Smooth muscle cell (in vitro differentiated cells): ENCODE measurements around the gene PDE6G. TPM values are rescaled to one million over a fixed set of nuclear protein-coding genes. Genes with fewer than 3 reads are reported as not detected.

Experiments
- DNase-seq: peaks from one replicate; lab custom pipeline; 2025; ENCODE audit not compliant: unreplicated experiment; lab: John Stamatoyannopoulos, UW
- H2AFZ ChIP-seq: fragments of 200-600 bp; sonication (generic); 2 replicates; pipeline ENCODE4 v1.6.0; 2016; ENCODE audit warnings: antibody characterized with exemption, low read depth, mild to moderate bottlenecking
- H3F3A ChIP-seq: fragments of 200-600 bp; sonication (generic); 2 replicates; pipeline ENCODE4 v1.6.0; 2017; ENCODE audit warnings: antibody characterized with exemption, low read depth
- H3K27ac ChIP-seq: fragments of 200-600 bp; sonication (generic); 2 replicates; pipeline ENCODE4 v1.5.1; 2016; ENCODE audit warnings: low read depth, mild to moderate bottlenecking
- H3K27me3 ChIP-seq: fragments of 200-600 bp; sonication (generic); 2 replicates; pipeline ENCODE4 v1.6.1; 2016; ENCODE audit warnings: low read depth, mild to moderate bottlenecking
- H3K36me3 ChIP-seq: fragments of 200-600 bp; sonication (generic); 2 replicates; pipeline ENCODE4 v1.5.1; 2016; ENCODE audit warnings: low read depth
- H3K4me1 ChIP-seq: fragments of 200-600 bp; sonication (generic); 2 replicates; pipeline ENCODE4 v1.5.1; 2016; ENCODE audit warnings: low read depth
- H3K4me2 ChIP-seq: fragments of 200-600 bp; sonication (generic); 2 replicates; pipeline ENCODE4 v1.6.0; 2016; ENCODE audit warnings: mild to moderate bottlenecking
- H3K4me3 ChIP-seq: fragments of 200-600 bp; sonication (generic); 2 replicates; pipeline ENCODE4 v1.5.1; 2016; ENCODE audit warnings: mild to moderate bottlenecking
- H3K79me2 ChIP-seq: fragments of 200-600 bp; sonication (generic); 2 replicates; pipeline ENCODE4 v1.6.0; 2016; ENCODE audit warnings: low read depth, mild to moderate bottlenecking
- H3K9ac ChIP-seq: fragments of 200-600 bp; sonication (generic); 2 replicates; pipeline ENCODE4 v1.6.0; 2016; ENCODE audit warnings: low read depth
- H3K9me3 ChIP-seq: fragments of 200-600 bp; sonication (generic); replicated peaks from 2 replicates; pipeline ENCODE4 v1.5.1; 2016; ENCODE audit warnings: low read depth
- H4K20me1 ChIP-seq: fragments of 200-600 bp; sonication (generic); 2 replicates; pipeline ENCODE4 v1.6.0; 2016; ENCODE audit warnings: low read depth
- WGBS: methylation state at CpG from one replicate; pipeline ENCODE4 v1.1.7; 2016; ENCODE audit warnings: low lambda C conversion rate; 5-methylcytosine and 5-hydroxymethylcytosine counted together
- polyA plus RNA-seq: library from polyadenylated mRNA; unstranded; fragments of >200 nt; fragmentation: Nextera tagmentation; extraction: Ambion mirVana; gene quantifications from 2 replicates; pipeline ENCODE4 v1.2.1, GENCODE V29; 2016
- total RNA-seq: library from RNA; depleted of rRNA; stranded (reverse); fragments of >200 nt; gene quantifications from 2 replicates; pipeline ENCODE4 v1.2.3, GENCODE V29; 2014
- TF ChIP-seq, protein P1 (sequence below): fragments of 200-600 bp; sonication (generic); IDR thresholded peaks from 2 replicates; pipeline ENCODE4 v1.5.1; 2017; ENCODE audit warnings: borderline replicate concordance, mild to moderate bottlenecking, antibody characterized with exemption; ENCODE audit not compliant: insufficient read depth, poor library complexity, severe bottlenecking

PDE6G gene
- total and polyA plus RNA-seq, 2 experiments from 2014 or later, result 3.2 to 14.5 TPM

DNA sequence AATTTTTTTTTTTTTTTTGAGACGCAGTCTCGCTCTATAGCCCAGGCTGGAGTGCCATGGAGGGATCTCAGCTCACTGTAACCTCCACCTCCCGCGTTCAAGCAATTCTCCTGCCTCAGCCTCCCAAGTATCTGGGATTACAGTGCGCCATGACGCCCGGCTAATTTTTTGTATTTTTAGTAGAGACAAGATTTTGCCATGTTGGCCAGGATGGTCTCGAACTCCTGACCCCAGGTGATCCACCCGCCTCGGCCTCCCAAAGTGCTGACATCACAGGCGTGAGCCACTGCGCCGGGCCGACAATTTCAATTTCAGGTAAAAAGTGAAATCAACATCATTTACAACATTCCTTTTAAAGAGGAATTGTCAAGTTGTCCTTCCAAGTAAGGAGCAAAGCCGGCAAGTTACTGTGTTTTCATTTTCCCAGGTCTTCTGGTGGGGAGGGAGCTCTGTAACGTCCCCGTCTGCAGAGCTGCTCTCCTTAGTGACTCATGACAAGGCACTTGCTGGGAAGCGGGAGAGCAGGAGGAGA, 20.3 kb downstream of the PDE6G start:
- peaks cover 56% of the 10 kb centered on the region for H4K20me1 ChIP-seq

GRCh38 chr17:81635431-81635830, 20.9 kb downstream of the PDE6G start:
- Histone ChIP-seq H3K4me2 (peak overlapping the region; percentile 89), H3K27ac (peak overlapping the region; percentile 91), H3F3A (peaks cover 4% of the 10 kb centered on the region), H3K36me3 (no peaks in the 10 kb centered on the region), H4K20me1 (peaks cover 62% of the 10 kb centered on the region), H3K9me3 (no peaks in the 10 kb centered on the region), H2AFZ (no peak overlapping the region), H3K79me2 (peaks cover 62% of the 10 kb centered on the region), H3K27me3 (no peaks in the 10 kb centered on the region), H3K9ac (peak overlapping the region; percentile 93), H3K4me1 (peaks cover 10% of the 10 kb centered on the region), H3K4me3 (peak overlapping the region; percentile 72)
- TF ChIP-seq, protein P1, sequence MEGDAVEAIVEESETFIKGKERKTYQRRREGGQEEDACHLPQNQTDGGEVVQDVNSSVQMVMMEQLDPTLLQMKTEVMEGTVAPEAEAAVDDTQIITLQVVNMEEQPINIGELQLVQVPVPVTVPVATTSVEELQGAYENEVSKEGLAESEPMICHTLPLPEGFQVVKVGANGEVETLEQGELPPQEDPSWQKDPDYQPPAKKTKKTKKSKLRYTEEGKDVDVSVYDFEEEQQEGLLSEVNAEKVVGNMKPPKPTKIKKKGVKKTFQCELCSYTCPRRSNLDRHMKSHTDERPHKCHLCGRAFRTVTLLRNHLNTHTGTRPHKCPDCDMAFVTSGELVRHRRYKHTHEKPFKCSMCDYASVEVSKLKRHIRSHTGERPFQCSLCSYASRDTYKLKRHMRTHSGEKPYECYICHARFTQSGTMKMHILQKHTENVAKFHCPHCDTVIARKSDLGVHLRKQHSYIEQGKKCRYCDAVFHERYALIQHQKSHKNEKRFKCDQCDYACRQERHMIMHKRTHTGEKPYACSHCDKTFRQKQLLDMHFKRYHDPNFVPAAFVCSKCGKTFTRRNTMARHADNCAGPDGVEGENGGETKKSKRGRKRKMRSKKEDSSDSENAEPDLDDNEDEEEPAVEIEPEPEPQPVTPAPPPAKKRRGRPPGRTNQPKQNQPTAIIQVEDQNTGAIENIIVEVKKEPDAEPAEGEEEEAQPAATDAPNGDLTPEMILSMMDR, result no peak
- 76% methylated on average over 5 of the region's 5 CpGs for WGBS
- DNase-seq, result no peak

More for the DNA sequence above, 20.3 kb downstream of the PDE6G start:
- peak overlapping the region; percentile 91 for H3K27ac ChIP-seq
- H2AFZ ChIP-seq, result no peak overlapping the region
- no peaks in the 10 kb centered on the region for H3K27me3 ChIP-seq
- H3K9me3 ChIP-seq, result no peaks in the 10 kb centered on the region
- TF ChIP-seq, protein P1, result no peak
- peaks cover 10% of the 10 kb centered on the region for H3K4me1 ChIP-seq
- H3K36me3 ChIP-seq, result no peaks in the 10 kb centered on the region
- no peak for DNase-seq
- peak overlapping the region; percentile 72 for H3K4me3 ChIP-seq
- WGBS, result 34% methylated on average over 18 of the region's 18 CpGs
- peak overlapping the region; percentile 93 for H3K9ac ChIP-seq
- peaks cover 56% of the 10 kb centered on the region for H3K79me2 ChIP-seq
- peak overlapping the region; percentile 89 for H3K4me2 ChIP-seq
- H3F3A ChIP-seq, result peaks cover 4% of the 10 kb centered on the region

GRCh38 chr17:81631482-81631881, 24.9 kb downstream of the PDE6G start:
- Histone ChIP-seq H4K20me1 (peaks cover 73% of the 10 kb centered on the region), H3K4me1 (peaks cover 10% of the 10 kb centered on the region), H2AFZ (no peak overlapping the region), H3K27me3 (no peaks in the 10 kb centered on the region), H3K4me2 (no peak overlapping the region), H3K4me3 (no peak overlapping the region), H3K9ac (no peak overlapping the region), H3F3A (peaks cover 4% of the 10 kb centered on the region), H3K36me3 (peaks cover 3% of the 10 kb centered on the region), H3K9me3 (no peaks in the 10 kb centered on the region), H3K27ac (no peak overlapping the region), H3K79me2 (peaks cover 82% of the 10 kb centered on the region)
- no peak for DNase-seq
- TF ChIP-seq, protein P1, result no peak
- 95% methylated on average over 7 of the region's 7 CpGs for WGBS

GRCh38 chr17:81630274-81630673, 26.1 kb downstream of the PDE6G start:
- Histone ChIP-seq H3K27me3 (no peaks in the 10 kb centered on the region), H3K9me3 (no peaks in the 10 kb centered on the region), H3K4me3 (no peak overlapping the region), H3F3A (no peaks in the 10 kb centered on the region), H3K27ac (no peak overlapping the region), H3K4me2 (no peak overlapping the region), H4K20me1 (peaks cover 67% of the 10 kb centered on the region), H3K79me2 (peaks cover 80% of the 10 kb centered on the region), H3K9ac (no peak overlapping the region), H2AFZ (no peak overlapping the region), H3K4me1 (peaks cover under 1% of the 10 kb centered on the region), H3K36me3 (peaks cover 3% of the 10 kb centered on the region)
- 94% methylated on average over 8 of the region's 8 CpGs for WGBS
- no peak for DNase-seq
- TF ChIP-seq, protein P1, result no peak
